HG03025 (cell line): ENCODE results near the gene RHBDL1.

Experiments
- ATAC-seq: cut with Tn5 transposase; IDR thresholded peaks from one replicate; pipeline ENCODE4 v1.9.1; 2021; ENCODE audit warnings: mild to moderate bottlenecking, moderate library complexity; ENCODE audit not compliant: unreplicated experiment, low FRiP score

RHBDL1 gene

DNA sequence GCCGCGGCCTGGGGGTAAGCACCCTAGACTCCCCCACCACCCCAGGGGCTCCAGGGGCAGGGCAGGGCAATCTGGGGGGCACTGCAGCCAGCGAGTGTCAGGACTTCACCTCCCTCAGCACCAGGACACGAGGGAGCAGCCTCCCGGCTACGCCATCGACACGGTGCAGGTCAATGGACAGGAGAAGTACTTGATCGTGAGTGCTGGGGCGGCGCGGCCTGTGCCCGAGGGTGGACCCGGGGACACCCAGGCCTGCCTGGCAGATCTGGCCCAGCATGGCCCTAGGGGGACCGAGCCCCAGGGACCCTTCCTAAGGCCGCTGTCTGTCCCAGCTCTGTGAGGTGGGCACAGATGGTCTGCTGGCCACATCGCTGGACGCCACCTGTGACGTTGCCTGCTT, 3.1 kb upstream of the RHBDL1 start:
- ATAC-seq: no peak

DNA sequence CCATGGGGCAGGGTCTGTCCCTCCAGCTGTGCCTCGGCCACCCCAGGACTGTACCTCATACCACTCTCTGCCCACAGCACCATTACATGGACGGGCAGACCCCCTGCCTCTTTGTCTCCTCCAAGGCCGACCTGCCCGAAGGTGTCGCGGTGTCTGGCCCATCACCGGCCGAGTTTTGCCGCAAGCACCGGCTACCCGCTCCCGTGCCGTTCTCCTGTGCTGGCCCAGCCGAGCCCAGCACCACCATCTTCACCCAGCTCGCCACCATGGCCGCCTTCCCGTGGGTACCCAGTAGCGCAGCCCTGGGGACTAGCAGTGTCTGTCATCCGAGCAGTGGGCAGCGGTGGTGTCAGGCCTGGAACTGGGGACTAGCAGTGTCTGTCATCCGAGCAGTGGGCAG, 2.6 kb upstream of the RHBDL1 start:
- no peak for ATAC-seq

DNA sequence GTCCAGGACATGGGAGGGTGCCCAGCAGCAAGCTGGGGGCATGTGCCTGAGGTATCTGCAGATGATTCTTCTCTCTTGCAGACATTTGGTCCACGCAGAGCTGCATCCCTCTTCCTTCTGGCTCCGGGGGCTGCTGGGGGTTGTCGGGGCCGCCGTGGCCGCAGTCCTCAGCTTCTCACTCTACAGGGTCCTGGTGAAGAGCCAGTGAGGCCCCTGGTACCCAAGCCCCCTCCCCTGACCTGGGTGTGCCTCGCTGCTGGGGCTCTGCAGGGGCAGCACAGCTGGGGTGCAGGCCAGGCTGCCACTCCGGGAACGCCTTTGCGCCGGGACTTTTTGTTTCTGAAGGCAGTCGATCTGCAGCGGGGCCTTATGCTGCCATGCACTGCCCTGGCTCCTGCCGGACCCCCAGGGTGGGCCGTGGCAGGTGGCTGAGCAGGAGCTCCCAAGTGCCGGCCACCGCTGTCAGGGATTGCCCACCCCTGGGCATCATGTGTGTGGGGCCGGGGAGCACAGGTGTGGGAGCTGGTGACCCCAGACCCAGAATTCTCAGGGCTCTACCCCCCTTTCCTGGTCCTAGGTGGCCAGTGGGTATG, 2.0 kb upstream of the RHBDL1 start:
- no peak for ATAC-seq

DNA sequence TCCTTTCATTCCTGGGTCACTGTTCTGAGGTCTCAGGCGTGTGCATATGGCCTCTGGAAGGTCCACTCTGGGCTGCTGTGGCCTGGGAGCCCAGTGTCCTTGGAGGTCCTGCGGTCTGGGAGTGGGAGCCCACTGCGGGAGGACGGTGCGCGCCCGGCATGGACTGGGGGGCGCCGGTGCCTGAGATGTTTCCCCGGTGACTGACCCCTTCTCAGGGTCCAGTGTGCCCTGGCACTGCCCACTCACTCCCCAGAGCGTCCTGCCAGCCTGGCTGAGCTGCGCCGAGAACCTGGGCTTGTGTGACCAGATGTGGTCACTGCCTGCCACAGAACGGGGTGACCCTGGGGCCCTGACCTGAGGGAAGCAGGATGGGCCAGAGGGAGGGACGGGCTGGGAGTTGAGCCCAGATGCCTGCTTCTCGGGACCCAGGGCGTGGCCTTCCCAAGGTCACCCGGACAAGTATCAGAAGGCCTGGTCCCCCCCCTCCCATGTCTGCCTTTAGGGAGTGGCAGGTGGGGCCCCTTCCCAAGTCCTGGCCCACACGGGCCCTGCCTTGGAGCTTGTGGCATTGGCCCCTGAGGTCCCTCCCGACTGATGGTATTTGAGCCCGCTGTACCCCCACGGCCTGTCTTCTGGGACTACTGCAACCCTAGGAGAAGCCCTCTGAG, 1.1 kb upstream of the RHBDL1 start:
- ATAC-seq: no peak

DNA sequence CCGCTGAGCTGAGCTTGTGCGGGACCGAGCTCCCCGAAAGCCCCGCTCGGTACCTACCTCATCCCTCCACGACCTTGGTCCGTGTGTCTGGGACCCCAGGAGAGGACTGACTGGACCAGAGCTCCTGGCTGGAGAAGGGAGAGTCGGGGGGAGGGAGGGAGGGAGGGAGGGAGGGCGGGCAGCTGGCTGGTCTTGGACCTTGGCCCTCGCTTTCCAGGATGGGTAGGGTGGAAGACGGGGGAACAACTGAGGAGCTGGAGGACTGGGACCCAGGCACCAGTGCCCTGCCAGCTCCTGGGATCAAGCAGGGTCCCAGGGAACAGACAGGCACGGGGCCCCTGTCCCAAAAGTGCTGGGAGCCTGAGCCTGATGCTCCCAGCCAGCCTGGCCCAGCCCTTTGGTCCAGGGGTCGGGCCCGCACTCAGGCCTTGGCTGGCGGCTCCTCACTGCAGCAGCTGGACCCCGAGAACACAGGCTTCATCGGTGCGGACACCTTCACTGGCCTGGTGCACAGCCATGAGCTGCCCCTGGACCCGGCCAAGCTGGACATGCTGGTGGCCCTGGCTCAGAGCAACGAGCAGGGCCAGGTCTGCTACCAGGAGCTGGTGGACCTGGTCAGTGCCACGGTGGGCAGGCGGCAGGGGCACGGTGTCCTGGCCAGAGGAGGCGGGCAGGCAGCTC, 553 bp downstream of the RHBDL1 start:
- no peak for ATAC-seq

DNA sequence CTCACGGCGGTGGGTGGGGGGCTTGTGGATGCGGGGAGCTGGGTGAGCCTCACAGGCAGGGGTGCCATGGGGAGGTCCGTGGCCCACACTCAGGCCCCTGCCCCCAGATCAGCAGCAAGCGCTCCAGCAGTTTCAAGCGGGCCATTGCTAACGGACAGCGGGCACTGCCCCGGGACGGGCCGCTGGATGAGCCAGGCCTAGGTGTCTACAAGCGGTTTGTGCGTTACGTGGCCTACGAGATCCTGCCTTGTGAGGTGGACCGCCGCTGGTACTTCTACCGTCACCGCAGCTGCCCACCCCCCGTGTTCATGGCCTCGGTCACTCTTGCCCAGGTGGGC, 1.1 kb downstream of the RHBDL1 start:
- no peak for ATAC-seq

DNA sequence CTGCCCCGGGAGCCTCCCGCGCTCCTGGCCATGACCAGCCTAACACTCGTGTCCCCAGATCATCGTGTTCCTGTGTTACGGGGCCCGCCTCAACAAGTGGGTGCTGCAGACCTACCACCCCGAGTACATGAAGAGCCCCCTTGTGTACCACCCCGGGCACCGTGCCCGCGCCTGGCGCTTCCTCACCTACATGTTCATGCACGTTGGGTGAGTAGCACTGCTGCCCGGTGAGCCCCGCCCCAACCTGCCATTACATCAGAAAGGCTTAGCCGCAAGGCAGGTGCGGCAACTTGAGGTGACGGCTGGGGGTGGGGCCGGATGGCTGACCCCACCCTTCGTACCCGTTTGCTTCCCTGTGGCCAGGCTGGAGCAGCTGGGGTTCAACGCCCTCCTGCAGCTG, 1.4 kb downstream of the RHBDL1 start:
- ATAC-seq: no peak

DNA sequence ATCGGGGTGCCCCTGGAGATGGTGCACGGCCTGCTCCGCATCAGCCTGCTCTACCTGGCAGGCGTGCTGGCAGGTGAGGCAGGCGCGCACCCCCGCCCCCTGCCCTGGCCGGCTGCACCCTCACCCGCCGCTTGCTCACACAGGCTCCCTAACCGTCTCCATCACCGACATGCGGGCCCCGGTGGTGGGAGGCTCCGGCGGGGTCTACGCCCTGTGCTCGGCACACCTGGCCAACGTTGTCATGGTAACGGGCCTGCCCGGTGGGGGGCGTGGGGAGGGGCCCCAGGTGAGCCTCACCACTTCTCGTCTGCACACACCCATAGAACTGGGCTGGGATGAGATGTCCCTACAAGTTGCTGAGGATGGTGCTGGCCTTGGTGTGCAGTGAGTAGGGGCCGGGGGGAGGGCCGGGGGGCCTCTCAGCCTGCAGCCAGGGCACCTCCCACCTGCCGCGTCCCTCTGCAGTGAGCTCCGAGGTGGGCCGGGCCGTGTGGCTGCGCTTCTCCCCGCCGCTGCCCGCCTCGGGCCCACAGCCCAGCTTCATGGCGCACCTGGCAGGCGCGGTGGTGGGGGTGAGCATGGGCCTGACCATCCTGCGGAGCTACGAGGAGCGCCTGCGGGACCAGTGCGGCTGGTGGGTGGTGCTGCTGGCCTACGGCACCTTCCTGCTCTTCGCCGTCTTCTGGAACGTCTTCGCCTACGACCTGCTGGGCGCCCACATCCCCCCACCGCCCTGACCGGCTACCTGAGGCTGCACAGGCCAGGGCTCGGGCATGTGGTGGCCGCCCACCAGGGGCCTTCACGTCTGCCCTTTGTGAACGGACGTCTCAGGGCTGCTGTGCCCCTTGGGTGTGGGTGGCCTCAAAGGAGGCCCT, 2.1 kb downstream of the RHBDL1 start:
- no peak for ATAC-seq

DNA sequence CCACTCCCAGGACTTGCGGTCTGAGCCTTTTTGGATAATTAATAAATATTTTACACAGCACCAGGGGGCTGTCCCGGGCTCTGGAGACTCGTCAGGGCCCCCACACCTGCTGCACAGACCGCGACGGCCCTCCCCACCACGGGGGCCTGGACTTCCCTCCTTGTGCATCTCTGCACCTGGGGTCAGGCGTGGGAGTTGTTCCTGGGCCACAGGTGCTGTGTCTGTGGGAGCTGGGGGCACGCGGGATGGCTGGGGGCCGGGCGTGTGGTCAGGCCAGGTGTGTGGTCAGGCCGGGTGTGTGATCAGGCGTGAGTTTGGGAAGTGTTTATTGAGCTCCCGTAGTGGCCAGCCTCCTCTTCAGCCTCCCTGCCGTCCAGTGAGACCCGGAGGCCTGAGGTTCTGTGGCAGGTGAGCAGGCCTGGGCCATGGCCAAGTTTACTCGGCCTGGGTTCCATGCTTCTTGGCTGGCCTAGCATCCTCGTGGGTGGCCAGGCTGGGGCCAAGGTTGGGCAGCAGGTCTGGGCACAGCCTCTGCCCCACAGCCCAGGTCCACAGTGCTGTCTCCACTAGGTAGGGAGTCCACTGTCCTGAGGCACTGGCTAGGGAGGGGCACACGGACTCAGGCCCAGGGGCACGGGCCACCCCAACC, 2.9 kb downstream of the RHBDL1 start:
- no peak for ATAC-seq

DNA sequence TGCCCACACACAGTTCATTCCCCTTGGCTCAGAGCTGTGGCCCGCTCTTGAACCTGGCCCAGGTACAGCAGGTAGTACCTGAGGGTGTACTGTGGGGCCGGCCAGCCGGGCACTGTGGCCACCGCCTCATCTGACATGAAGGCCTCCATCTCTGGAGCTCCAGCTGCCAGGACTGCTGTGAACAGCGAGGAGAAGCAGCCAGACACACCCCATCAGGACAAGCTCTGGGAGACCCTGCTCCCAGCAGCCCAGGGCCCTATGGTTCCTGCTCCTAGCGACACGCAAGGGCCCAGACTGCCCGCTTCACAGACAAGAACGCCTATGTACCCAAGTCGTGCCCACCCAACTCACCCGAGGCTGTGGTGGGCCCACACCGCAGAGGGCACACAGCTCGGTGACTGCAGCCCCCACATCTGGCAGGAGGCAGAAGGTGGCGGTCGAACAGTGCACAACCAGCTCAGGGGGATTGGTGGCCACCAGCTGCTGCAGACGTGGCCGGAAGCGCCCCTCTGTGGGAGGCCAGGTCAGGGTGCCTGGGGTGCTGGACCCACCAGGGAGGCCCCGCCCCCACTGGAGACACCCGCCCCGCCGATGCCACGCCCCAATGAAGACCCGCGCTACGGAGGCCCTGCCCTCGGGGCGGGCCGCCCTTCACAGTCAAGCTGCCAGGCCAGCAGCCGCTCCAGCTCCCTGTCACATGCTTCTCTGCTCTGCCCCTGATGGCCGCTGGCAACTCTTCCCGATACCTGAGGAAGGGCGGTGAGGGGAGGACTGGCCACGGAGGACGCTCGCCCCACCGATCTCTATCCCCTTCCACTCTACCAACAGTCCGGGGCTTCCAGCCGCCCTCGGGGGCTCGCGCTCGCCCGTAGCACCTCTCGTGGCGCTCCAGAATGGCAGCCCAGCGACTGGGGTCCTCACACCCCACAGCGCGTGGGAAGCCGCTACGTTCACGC, 3.7 kb downstream of the RHBDL1 start:
- no peak for ATAC-seq

DNA sequence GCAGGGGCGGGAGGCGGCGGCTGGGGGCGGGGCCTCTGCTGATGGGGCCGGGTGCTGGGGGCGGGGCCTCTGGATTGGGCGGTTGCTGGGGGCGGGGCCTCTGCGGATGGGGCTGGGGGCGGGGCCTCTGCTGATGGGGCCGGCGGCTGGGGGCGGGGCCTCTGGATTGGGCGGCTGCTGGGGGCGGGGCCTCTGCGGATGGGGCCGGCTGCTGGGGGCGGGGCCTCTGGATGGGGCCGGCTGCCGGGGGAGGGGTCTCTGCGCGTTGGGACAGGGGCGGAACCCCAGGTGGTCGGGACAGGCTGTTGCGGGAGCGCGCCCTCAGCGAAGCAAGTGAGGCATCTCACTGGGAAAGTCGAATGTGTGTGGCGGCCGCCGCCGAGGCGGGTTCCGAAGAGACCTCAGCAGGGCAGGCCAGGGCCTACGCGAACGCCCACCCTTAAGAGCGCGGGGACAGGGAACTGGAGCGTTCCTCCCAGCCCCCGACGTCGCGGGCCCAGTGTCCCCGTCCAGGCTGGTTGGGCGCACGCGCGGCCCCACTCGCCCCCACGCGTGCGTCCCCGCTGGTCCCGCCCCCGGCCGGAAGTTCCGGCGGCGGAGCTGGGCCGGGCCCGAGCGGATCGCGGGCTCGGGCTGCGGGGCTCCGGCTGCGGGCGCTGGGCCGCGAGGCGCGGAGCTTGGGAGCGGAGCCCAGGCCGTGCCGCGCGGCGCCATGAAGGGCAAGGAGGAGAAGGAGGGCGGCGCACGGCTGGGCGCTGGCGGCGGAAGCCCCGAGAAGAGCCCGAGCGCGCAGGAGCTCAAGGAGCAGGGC, 4.5 kb downstream of the RHBDL1 start, which contains the start of gene STUB1:
Gene STUB1 (plus strand): TSS at position 597 of the 811 bp plus-strand sequence. CDS start 116 bp downstream, at position 713.
- peak; percentile 32 for ATAC-seq

DNA sequence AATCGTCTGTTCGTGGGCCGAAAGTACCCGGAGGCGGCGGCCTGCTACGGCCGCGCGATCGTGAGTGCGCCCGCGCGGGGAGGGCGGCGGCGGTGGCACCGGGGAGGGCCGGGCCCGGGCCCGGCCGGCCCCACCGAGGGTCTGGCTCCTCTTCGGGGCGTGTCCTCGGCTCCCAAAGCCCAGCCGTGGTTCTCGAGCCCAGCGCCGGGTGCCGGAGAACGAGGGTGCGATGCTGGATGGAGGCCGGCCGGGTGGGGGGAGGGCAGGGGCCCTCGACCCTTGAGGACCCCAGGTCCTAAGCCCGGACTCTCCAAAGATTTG, 5.1 kb downstream of the RHBDL1 start:
- no peak for ATAC-seq

DNA sequence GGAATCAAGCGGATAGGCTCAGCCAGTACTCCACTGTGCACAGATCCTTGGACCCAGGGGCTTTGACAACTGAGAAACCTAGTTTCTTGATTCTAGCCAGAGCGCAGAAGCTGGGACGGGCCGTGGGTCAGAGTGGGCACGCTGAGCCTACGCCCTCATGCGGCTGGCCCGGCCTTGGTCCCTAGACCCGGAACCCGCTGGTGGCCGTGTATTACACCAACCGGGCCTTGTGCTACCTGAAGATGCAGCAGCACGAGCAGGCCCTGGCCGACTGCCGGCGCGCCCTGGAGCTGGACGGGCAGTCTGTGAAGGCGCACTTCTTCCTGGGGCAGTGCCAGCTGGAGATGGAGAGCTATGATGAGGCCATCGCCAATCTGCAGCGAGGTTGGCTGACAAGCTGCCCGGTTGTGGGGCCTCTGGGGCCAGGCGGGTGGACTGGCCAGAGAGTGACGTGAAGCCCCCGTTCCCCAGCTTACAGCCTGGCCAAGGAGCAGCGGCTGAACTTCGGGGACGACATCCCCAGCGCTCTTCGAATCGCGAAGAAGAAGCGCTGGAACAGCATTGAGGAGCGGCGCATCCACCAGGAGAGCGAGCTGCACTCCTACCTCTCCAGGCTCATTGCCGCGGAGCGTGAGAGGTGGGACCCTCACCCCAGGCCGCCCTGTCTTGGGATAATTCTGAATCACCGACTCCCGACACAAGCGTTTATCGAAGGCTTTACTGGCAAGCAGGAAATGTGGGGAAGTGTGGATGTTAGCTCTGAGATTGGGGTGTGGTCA, 5.7 kb downstream of the RHBDL1 start:
- no peak for ATAC-seq

DNA sequence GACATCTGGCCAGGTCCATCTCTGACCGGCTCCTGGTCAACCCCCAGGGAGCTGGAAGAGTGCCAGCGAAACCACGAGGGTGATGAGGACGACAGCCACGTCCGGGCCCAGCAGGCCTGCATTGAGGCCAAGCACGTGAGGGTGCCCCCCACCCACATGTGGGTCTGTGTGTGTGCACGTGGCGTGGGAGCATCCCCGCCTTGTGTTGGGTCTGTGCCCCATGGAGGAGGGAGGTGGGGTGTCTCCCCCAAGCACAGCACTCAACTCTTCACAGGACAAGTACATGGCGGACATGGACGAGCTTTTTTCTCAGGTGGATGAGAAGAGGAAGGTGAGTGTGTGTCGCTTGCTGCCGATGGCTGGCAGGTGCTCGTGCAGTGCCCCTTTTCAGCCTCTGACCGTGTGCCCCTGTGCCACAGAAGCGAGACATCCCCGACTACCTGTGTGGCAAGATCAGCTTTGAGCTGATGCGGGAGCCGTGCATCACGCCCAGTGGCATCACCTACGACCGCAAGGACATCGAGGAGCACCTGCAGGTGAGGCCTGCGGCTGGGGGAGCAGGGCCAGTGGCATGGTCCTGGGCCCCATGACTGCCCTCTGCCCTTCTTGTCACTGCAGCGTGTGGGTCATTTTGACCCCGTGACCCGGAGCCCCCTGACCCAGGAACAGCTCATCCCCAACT, 6.4 kb downstream of the RHBDL1 start:
- ATAC-seq: no peak

DNA sequence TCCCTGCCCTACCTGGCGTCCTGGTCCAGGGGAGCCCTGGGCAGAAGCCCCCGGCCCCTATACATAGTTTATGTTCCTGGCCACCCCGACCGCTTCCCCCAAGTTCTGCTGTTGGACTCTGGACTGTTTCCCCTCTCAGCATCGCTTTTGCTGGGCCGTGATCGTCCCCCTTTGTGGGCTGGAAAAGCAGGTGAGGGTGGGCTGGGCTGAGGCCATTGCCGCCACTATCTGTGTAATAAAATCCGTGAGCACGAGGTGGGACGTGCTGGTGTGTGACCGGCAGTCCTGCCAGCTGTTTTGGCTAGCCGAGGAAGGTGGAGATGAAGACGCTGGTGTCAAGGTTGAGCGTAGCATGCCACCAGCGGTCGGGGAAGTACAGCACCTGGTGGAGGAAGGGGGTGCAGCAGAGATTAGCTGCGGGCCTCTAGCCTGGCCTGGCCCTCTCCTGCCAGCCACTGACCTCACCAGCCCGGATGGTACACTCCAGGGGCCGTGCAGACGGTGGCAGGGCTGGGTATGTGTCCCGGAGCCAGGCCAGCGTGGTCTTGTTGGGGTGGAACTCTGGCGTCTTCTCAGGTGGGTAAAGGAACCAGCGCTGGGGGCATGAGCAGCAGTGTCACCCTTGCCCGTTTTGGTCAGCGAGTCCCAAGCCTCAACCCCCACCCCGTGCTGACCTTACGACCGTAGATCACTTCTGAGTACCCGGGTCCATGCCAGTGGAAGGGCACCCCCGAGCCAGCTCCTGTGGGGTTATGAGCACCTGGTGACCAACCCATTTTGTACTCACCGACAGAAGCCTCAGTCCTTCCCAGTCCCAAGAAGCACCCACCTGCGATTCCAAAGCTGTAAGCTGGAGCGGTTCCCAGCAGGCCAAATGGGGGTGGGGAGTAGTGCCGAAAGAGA, 7.3 kb downstream of the RHBDL1 start:
- ATAC-seq: no peak

DNA sequence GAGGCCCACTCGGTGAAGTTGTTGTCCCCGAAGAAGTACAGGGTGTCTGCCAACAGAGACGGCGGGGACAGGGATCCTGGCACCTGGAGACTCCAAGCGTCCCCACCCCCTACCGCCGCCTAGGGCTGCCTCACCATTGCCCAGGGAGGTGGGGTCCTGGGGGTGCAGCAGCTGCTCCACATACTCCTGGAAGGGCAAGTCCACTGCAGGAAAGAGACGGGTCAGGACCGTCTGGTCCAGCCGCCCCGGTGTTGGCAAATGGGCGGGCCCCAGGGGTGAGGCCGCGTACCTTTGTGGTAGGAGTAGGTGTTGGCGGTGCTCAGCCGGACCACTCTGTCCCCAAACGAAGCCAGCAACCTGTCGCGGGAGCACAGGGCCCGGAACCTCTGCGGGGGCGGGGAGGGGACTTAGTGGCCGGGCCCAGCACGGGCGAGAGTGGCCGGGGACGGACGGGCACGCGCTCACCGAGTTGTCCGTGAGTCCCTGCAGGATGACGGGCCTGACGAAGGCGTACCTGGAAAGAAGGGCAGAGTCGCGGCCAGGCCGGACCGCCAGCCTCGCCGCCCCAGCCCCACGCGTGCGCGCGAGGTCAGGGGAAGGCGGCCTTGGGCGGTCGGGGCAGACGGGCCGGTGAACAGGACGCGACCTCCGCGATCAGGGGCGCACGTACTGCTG, 8.1 kb downstream of the RHBDL1 start:
- no peak for ATAC-seq
